ENCODE measurements around the gene ZNF320.
A peak's percentile ranks its signal among the peaks of the same experiment; 100 is the strongest.
"Not testable (repeated sequence)": the region's sequence is repeated elsewhere in the genome, so short reads cannot be mapped to it uniquely, and the experiment has no call there.

ZNF320 gene

DNA sequence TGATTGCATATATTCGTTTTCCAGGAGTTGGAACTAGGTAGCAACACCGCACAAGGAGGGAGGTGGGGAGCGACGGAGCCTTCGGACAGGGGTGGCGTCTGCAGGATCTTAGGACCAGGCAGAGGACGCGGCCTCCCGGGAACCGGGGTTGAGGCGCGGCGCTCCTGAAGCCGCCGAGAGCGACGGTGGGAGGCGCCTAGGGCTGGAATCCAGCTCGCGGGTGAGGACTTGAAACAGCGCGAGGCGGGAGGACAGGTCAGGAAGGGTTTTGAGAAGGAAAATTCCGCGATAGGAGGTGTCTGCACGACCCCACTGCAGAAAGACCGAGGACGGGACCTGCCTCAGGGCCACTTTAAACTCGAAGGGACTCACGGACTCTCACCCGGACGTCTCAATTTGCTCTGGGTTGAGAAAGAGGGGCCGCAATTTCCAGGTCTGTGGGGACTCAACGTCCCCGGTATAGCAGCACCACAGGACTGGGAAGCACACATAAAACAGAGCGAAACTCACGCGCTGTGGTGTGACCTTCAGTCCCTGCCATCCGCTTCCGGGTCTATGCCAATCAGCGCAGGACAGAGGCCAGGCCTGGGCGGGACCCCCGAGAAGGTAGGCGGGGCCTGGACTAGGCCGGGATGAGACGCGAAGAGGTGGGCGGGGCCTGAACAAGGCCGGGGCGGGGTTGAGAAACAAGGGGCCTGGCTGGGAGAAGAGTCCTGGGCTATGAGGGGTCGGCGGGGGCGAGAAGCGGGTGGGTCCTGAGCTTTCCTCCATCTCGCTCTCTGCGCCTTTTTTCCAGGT lies at the start of gene ZNF320:
TSS of gene ZNF320 (minus strand) at position 498 of the 798 bp plus-strand sequence. CDS start 7,380 bp downstream, outside the sequence.
- peak; percentile 98 for DNase-seq

DNA sequence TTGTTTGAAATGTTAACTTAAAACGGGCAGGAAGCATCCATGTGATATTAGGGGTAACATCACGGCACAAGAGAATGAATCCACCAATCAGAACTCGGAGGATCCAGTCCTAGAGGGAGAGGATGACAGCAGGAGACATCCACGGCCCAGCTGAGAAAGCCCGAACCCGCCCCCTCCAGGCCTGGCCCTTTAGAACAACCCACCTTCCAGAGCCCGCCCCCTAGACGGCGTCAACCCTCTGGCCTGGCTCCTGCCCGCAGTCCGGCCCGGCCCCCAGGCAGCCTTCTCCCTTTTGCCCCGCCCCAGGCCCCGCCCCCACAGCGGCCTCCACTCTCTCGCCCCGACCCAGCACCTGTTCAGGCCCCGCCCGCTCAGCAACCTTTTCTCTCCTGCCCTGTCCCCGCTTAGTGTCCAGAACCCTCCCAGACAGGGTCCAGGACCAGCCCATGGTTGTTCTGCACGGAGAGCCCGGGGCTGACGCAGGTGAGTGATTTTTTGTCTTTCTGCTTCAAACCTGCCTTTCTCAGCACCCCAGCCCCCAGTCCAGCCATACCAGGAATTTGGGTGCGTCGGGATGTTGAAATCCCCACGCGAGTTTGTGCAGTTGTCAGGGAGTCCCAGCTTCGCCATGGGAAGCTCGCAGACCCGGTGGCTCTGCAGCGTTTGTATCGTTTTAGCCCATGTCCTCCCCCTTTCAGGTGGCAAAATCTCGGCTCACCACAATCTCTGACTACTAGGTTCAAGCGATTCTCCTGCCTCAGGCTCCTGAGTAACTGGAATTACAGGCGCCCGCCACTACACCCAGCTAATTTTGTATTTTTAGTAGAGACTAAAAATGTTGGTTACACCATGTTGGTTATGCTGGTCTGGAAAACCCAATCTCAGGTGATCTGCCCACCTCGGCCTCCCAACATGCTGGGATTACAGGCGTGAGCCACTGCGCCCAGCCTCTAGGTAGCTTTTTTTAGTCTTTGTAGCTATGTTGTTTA lies 49.2 kb upstream of the ZNF320 start:
- DNase-seq: peak; percentile 98

DNA sequence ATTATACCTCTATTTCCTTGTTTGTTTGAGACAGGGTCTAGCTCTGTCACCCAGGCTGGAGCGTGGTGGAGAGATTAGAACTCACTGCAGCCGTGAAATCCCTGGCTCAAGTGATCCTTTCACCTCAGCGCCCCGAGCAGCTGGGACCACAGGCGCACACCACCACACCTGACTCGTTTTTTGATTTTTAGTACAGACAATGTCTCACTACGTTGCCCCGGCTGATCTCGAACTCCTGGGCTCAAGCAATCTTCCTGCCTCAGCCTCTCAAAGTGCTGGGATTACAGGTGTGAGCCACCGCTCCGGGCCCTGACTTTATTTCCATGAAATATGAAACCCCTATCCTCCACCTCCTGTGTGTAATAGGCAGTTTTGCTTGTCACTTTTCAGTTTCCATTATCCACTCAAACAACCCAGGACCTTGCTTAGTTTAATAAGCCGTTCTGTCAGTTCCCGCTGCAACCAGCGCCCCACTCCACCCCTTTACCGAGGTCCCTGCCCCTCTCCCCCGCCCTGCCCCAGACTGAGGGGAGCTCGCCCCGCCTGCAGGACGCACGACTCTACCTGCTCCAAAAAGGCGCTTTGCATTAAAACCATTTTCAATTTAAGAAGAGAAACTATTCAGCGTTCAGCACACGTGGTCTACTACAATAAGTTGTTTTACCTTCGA lies 48.4 kb upstream of the ZNF320 start:
- DNase-seq: peak; percentile 87

DNA sequence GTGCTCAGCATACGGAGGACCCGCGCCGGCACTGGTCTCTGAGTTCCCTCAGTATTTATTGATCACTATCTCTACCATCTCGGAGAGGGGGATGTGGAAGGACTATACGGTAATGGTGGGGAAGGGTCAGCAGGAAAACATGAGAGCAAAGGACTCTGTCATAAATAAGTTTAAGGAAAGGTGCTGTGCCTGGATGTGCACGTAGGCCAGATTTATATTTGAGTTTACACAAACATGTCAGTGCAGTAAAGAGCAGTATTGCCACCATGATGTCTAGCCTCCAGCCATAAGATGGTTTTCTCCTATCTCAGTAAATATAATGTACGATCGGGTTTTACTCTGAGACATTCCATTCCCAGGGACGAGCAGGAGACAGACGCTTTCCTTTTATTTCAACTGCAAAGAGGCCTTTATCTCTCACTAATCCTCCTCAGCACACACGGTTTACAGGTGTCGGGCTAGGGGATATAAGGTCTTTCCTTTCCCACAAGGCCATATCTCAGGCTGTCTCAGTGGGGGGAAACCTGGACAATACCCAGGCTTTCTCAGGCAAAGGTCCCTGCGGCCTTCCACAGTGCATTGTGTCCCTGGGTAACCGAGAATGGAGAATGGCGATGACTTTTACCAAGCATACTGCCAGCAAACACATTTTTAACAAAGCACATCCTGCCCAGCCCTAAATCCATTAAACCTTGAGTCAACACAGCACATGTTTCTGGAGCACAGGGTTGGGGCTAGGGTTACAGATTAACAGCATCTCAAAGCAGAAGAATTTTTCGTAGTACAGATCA lies 47.5 kb upstream of the ZNF320 start:
- peak; percentile 91 for DNase-seq

DNA sequence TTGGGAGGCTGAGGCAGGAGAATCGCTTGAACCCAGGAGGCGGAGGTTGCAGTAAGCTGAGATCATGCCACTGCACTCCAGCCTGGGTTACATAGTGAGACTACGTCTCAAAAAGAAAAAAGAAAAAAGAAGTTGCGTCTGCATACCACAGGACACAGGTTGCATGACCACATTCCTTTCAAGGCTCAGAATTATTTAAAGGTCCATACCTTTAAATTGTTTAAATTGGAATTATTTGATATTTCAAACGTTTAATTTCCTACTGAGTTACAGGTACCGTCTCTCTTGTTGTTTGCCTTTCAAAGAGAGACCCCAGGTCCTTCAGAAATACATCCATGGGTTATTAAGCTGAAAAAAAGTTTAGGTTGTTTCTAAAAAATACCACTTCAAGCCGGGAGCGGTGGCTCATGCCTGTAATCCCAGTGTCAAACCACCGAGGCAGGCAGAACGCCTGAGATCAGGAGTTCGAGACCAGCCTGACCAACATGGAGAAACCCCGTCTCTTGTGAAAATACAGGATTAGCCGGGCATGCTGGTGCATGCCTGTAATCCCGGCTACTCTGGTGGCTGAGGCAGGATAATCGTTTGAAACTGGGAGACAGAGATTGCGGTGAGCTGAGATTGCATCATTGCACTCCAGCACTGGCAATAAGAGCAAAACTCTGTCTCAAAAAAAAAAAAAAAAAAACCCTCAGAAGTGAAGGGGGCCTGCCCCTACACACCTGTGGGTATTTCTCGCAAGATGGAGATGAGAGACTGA lies 46.6 kb upstream of the ZNF320 start:
- peak; percentile 13 for DNase-seq

DNA sequence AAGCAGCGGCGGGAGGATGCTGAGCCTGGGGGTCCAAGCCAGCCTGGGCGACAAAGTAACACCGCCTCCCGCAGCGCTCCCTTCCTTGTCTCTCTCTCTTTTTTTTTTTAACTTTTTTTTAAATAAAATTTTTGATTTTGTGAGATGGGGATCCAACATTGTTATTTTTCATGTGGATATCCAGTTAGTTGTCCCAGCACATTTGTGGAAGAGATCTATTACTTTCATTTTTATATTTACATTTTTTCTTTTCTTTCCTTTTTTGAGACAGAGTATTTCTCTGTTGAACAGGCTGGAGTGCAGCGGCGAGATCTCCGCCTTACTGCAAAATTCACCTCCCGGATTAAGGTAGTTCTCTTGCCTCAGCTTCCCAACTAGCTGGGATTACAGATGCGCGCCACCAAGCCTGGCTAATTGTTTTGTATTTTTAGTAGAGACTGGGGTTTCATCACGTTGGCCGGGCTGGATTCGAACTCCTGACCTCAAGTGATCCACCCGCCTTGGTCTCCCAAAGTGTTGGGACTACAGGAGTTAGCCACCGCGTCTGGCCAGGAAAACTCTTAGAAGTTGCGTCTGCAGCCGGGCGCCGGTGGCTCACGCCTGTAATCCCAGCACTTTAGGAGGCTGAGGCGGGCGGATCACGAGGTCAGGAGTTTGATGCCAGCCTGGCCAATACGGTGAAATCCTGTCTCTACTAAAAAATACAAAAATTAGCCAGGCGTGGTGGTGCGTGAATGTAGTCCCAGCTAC lies 45.9 kb upstream of the ZNF320 start:
- DNase-seq: no peak

DNA sequence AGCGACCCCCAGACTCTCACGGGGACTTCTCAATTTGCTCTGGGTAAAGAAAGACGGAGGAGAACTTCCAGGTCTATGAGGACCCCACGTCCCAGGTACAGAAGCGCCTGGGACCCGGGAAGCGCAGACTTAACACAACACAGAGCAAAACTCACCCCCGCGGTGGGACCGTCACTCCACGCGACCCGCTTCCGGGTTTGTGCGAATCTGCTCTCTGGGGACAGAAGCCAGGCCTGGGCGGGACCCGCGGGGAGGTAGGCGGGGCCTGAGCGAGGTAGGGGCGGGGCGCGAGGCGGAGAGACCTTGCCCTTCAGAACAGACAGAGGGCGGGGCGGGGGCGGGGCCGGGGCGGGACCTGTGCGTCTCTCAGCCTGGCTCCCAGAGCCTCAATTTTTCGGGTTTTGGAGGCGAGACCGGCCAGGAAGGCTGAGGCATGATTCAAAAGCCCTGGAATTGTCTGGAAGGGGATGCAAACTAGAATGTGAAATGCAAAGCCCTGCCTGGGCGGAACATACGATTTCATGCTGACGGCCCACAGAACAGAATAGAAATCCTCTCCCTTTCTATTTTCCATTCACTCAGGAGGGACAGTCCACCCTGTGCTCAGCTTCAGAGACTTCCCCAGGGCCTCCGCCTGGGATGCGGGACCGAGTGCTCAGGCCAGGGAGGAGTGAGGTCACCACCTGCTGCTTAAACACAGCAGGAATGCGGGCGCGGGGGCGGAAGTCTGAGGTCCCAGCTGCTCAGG lies 45.1 kb upstream of the ZNF320 start:
- peak; percentile 93 for DNase-seq

DNA sequence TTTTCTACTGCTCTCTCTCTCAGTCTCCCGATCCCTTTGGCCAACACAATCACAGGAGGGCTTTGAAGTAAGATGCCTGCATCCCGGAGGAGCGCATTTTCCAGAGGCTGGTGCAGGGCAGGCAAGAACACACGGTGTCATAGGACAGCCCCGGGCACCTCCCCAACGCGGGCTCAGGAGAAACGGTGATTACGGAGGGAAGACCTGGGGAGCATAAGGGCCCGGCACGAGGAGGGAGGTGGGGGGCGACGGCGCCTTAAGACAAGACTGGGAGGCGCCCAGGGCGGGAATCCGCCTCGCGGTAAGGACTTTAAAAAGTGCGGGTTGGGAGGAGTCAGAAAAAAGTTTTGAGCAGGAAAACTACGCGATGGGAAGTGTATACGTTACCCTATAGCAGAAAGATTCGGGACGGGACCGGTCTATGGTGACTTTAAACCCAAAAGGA lies 44.5 kb upstream of the ZNF320 start:
- DNase-seq: peak; percentile 49

DNA sequence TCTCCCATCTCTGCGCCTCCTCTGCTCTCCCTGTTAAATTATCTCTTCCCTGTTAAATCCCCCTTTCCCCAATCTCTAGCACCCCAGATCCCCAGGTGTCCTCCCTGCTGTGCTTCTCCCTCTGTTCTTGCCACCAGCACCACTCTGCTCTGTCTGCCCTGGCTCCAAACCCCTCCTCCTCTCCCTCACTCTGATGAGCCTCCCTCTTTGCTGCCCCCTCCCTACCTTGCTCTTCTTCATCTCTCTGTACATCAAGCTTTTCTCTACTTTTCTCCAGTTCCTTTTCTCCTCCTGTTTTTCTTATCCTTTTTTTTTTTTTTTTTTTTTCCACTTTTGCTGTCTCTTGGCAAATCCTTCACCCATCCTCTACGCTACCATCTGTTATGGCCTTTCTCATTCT lies 44.1 kb upstream of the ZNF320 start:
- not testable (repeated sequence) for DNase-seq

DNA sequence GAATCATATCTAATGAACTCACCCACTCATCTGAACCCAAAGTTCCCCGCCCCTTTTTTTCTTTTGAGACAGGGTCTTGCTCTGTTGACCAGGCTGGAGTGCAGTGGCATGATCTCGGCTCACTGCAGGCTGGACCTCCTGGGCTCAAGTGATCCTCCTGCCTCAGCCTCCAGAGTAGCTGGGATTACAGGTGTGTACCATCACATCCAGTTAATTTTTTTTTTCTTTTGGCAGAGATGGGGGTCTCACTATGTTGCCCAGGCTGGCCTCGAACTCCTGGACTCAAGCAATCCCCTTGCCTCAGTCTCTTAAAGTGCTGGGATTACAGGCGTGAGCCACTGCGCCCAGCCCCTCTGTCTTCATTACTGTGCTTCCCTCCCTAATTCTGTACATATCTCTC lies 43.5 kb upstream of the ZNF320 start:
- DNase-seq: not testable (repeated sequence)

DNA sequence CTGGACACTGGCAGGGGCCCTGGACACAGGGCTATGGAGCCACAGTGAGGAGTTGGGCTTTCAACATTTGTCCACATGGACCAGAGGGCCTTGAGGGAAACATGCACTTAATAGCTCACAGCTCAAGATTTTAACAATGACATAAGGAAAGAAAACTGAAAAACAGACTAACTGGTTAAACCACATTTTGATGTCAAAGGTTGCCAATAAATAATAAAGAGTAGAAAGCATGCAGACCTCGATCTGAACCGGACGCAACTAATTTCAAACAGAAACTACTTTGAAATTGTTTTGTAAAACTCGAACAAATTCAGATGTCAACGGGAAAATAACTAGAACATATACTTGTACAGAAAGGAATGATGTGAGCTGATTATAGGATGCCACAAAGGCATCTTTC lies 41.3 kb upstream of the ZNF320 start:
- DNase-seq: peak; percentile 10

DNA sequence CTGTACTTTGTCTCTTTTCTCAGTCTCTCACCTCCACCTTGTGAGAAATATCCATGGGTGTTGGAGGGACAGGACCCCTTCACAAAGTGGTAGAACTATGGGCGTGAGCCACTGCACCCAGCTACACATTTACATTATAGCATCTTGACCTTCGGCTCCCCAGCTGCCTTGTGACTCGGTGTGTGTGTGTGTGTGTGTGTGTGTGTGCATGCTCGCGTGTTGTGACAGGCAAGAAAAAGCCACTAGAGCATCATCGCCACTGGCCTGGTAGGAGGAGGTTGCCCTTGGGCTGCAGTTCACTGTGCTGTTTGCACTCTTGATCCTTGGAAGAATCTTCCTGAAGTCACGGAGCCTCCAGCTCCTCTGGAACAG lies 39.5 kb upstream of the ZNF320 start:
- peak; percentile 15 for DNase-seq

DNA sequence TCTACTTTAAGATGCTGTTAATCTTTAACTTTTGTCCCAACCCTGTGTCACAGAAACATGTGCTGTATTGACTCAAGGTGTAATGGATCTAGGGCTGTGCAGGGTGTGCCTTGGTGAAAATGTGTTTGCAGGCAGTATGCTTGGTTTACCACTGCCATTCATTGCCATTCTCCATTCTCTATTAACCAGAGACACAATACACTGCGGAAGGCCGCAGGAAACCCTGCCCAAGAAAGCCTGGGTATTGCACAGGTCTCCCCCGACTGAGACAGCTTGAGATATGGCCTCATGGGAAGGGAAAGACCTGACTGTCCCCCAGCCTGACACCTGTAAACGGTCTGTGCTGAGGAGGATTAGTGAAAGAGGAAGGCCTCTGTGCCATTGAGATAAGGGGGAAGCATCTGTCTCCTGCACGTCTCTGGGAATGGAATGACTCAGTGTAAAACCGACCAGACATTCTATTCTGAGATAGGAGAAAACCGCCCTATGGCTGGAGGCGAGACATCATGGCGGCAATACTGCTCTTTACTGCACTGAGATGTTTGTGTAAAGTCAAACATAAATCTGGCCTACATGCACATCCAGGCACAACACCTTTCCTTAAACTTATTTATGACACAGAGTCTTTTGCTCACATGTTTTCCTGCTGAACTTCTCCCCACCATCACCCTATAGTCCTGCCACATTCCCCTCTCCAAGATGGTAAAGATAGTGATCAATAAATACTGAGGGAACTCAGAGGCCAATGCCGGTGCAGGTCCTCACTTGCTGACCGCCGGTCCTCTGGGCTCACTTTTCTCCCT lies 38.9 kb upstream of the ZNF320 start:
- peak; percentile 29 for DNase-seq

DNA sequence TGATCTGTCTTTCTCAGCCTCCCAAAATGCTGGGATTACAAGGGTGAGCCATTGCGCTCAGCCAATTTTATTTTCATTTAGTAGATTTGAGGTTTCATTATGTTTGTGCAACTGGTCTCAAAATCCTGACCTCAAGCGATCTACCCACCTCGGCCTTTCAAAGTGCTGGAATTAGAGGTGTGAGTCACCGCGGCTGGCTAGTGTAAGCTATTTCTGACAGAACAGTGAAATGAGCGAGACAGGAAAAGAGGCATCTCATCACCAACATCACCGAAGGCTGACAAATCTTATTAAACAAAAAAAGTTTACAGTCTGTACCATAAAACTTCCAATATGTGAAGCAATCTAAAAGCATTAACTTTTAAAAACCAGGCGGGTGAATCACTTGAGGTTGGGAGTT lies 38.0 kb upstream of the ZNF320 start:
- DNase-seq: no peak

DNA sequence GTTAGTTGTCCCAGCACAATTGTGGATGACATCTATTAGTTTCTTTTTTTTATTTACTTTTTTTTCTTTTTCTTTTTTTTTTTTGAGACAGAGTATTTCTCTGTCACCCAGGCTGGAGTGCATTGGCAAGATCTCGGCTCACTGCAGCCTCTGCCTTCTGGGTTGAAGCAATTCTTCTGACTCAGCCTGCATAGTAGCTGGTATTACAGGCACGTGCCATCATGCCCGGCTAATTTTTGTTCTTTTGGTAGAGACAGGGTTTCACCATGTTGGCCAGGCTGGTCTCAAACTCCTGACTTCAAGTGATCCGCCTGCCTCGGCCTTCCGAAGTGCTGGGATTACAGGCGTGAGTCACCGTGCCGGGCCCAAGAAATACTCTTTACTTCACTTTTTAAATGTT lies 27.2 kb upstream of the ZNF320 start:
- DNase-seq: peak; percentile 27

DNA sequence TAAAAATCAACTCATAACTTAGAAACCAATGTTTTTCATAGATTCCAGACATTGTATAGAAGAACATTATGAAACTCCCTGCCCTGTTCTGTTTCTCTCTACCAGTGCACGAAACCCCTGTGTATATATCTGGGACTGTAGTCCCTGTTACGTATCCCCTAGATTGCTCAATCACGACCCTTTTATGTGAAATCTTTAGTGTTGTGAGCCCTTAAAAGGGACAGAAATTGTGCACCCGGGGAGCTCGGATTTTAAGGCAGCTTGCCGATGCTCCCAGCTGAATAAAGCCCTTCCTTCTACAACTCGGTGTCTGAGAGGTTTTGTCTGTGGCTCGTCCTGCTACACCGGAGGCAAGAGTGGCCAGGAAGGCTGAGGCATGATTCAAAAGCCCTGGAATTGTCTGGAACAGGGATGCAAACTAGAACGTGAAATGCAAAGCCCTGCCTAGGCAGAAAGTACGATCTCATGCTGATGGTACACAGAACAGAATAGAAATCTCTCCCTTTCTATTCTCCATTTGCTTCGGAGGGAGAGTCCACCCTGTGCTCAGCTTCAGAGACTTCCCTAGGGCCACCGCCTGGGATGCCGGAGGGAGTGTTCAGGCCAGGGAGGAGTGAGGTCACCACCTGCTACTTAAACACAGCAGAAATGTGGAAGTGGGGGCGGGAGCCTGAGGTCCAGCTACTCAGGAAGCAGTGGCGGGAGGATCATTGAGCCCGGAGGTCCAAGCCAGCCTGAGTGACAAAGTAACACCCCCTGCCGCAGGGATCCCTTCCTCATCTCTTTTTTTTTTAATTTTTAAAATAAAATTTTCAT lies 26.6 kb upstream of the ZNF320 start:
- peak; percentile 88 for DNase-seq

DNA sequence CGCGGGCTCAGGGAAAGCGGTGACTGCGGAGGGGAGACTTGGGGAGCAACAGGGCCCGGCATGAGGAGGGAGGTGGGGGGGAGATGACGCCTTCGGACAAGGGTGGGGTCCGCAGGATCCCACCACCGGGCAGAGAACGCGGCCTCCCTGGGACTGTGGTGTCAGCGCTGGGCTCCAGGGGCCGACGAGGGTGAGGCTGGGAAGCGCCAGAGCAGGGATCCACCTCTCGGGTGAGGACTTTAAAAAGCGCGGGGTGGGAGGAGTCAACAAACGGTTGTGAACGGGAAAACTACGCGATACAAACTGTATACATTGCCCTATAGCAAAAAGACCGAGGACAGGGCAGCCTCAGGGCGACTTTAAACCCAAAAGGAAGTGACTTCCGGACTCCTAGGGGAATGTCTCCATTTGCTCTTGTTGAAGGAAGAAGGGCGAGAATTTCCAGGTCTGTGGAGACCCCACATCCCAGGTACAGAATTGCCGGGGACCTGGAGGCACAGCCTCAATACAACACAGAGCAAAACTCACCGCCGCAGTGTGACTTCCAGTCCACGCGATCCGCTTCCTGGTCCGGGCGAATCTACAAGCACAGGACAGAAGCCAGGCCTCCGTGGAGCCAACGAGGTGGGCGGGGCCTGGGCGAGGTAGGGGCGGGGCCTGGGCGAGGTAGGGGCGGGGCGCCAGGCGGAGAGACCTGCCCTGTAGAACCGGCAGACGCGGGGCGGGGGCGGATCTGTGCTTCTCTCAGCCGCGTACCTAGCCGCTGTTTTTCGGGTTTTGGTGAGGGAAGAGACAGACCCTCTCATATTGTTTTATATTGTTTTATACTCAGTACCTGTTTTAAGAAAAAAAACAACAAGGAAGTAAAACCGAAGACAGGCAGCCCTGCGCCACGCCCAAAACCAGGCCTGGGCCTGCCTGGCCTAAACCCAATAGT lies 25.7 kb upstream of the ZNF320 start, which contains the start of gene ZNF888:
TSS of gene ZNF888 (minus strand) at position 588 of the 937 bp plus-strand sequence. CDS start 5,555 bp downstream, outside the sequence.
- DNase-seq: peak; percentile 94
